ENCODE results near the gene SLC4A4. TPM values are rescaled to one million over a fixed set of nuclear protein-coding genes. Genes with fewer than 3 reads are reported as not detected.

Gene SLC4A4
- under 1 TPM in 3 of 4 donors, not detected in 1; 0.30 to 0.56 (median 0.34) TPM for total RNA-seq

- no peak within 1 kb of the TSS for H3K27ac ChIP-seq
- DNase-seq (ENCODE audit: low spot score in 2 of 2), result no peak
- H3K9me3 ChIP-seq, result no peaks in the 10 kb centered on the region
- H3K36me3 ChIP-seq, result no peaks in the 10 kb centered on the region
- no peaks in the 10 kb centered on the region for H3K27me3 ChIP-seq
- 90% methylated on average over 8 of the region's 8 CpGs for WGBS
- no peak within 1 kb of the TSS for H3K4me3 ChIP-seq
- H3K4me1 ChIP-seq, result no peaks in the 10 kb centered on the region
- TF ChIP-seq POLR2A (IDR thresholded peaks at IDR 0.05), result no peak
- no peak for TF ChIP-seq POLR2AphosphoS5 (IDR thresholded peaks at IDR 0.05)
- TF ChIP-seq CTCF (IDR thresholded peaks at IDR 0.05), result no peak
- TF ChIP-seq EP300 (IDR thresholded peaks at IDR 0.05), result no peak
These were observed at the start of gene SLC4A4 for GRCh38 chr4:71338846-71339593. SLC4A4 (plus strand) TSS chr4:71339020.

- Histone ChIP-seq H3K4me3 (no peak overlapping the region), H3K27me3 (no peaks in the 10 kb centered on the region), H3K27ac (no peak overlapping the region), H3K4me1 (no peaks in the 10 kb centered on the region), H3K9me3 (no peaks in the 10 kb centered on the region), H3K36me3 (no peaks in the 10 kb centered on the region)
- no peak for DNase-seq (ENCODE audit: low spot score in 2 of 2)
- TF ChIP-seq POLR2A (IDR thresholded peaks at IDR 0.05), result no peak
- no peak for TF ChIP-seq POLR2AphosphoS5 (IDR thresholded peaks at IDR 0.05)
- TF ChIP-seq EP300 (IDR thresholded peaks at IDR 0.05), result no peak
- TF ChIP-seq CTCF (IDR thresholded peaks at IDR 0.05), result no peak
- 88% methylated on average over 3 of the region's 3 CpGs for WGBS
These were observed 48.7 kb upstream of the SLC4A4 start for GRCh38 chr4:71290074-71290473.

GRCh38 chr4:71290476-71290875 is 48.3 kb upstream of the SLC4A4 start:
- Histone ChIP-seq H3K4me3 (no peak overlapping the region), H3K27me3 (no peaks in the 10 kb centered on the region), H3K9me3 (no peaks in the 10 kb centered on the region), H3K4me1 (no peaks in the 10 kb centered on the region), H3K36me3 (no peaks in the 10 kb centered on the region), H3K27ac (no peak overlapping the region)
- TF ChIP-seq POLR2AphosphoS5 (IDR thresholded peaks at IDR 0.05) (no peak), CTCF (IDR thresholded peaks at IDR 0.05) (no peak), POLR2A (IDR thresholded peaks at IDR 0.05) (no peak), EP300 (IDR thresholded peaks at IDR 0.05) (no peak)
- DNase-seq (ENCODE audit: low spot score in 2 of 2), result no peak
- WGBS, result 83% methylated on average over 1 of the region's 1 CpG

- Histone ChIP-seq H3K9me3 (no peaks in the 10 kb centered on the region), H3K4me3 (no peak overlapping the region), H3K27me3 (no peaks in the 10 kb centered on the region), H3K4me1 (no peaks in the 10 kb centered on the region), H3K36me3 (no peaks in the 10 kb centered on the region), H3K27ac (no peak overlapping the region)
- DNase-seq (ENCODE audit: low spot score in 2 of 2), result no peak
- TF ChIP-seq POLR2A (IDR thresholded peaks at IDR 0.05), result no peak
- TF ChIP-seq POLR2AphosphoS5 (IDR thresholded peaks at IDR 0.05), result no peak
- no peak for TF ChIP-seq EP300 (IDR thresholded peaks at IDR 0.05)
- no peak for TF ChIP-seq CTCF (IDR thresholded peaks at IDR 0.05)
- WGBS, result 100% methylated on average over 1 of the region's 1 CpG
These were observed 46.6 kb upstream of the SLC4A4 start for GRCh38 chr4:71292228-71292627.

- no peak for TF ChIP-seq CTCF (IDR thresholded peaks at IDR 0.05)
- no peak for TF ChIP-seq EP300 (IDR thresholded peaks at IDR 0.05)
- TF ChIP-seq POLR2A (IDR thresholded peaks at IDR 0.05), result no peak
- TF ChIP-seq POLR2AphosphoS5 (IDR thresholded peaks at IDR 0.05), result no peak
- 83% methylated on average over 5 of the region's 5 CpGs for WGBS
- H3K9me3 ChIP-seq, result no peaks in the 10 kb centered on the region
- no peak for DNase-seq (ENCODE audit: low spot score in 2 of 2)
- H3K4me1 ChIP-seq, result no peaks in the 10 kb centered on the region
- no peak overlapping the region for H3K27ac ChIP-seq
- no peaks in the 10 kb centered on the region for H3K27me3 ChIP-seq
- H3K36me3 ChIP-seq, result no peaks in the 10 kb centered on the region
- H3K4me3 ChIP-seq, result no peak overlapping the region
These were observed 45.1 kb upstream of the SLC4A4 start for GRCh38 chr4:71293705-71294104.

Measured in suprapubic skin (tissue), 4 donors.